ENCODE results near the gene GDF9. TPM values are rescaled to one million over a fixed set of nuclear protein-coding genes. Genes with fewer than 3 reads are reported as not detected.

GDF9 gene
- total RNA-seq, 1 experiment from 2014 or later = 0.24 TPM

DNA sequence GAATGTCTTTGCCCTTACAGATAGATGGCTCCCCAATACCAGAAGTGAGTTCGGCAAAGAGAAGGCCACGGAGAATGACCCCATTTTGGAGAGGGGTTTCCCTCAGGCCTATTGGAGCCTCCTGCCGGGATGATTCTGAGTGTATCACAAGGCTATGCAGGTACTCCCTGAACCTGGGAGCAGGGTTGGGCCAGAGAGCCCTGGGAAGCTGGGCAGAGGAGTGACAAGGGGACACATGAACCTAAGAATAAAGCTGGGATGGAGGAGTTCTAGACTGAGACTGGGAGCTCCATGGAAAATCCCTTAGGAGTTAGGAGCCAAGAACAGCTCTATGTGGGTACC is 7.6 kb upstream of the GDF9 start:
- H3K23me2 ChIP-seq (ENCODE audit: insufficient read length, low read depth, low read length, poor library complexity, severe bottlenecking) = no peaks in the 10 kb centered on the region
- no peak overlapping the region for H3K14ac ChIP-seq (ENCODE audit: insufficient read depth, low read length)
- H3K9me3 ChIP-seq (ENCODE audit: control insufficient read depth, low read depth, low read length) = no peaks in the 10 kb centered on the region
- H3K9me3 Mint-ChIP-seq = no peaks in the 10 kb centered on the region
- H3K79me2 ChIP-seq (ENCODE audit: insufficient read depth, low read length) = no peaks in the 10 kb centered on the region
- H3K4me2 ChIP-seq (ENCODE audit: insufficient read depth, insufficient read length, low read length) = no peak overlapping the region
- H2BK120ac ChIP-seq (ENCODE audit: low read depth, low read length, poor library complexity, severe bottlenecking) = no peak overlapping the region
- no peak overlapping the region for H2AK5ac ChIP-seq (ENCODE audit: insufficient read length, low read length)
- no peak overlapping the region for H3K4ac ChIP-seq (ENCODE audit: low read depth, low read length)
- no peak overlapping the region for H4K8ac ChIP-seq (replicated peaks; ENCODE audit: insufficient read length, low read depth, low read length)
- H3K36me3 Mint-ChIP-seq (ENCODE audit: insufficient read depth in 1 of 3, low read depth in 3 of 3) = peaks cover 2 to 32% (median 18%) of the 10 kb centered on the region in 3 experiments
- no peak for DNase-seq
- no peak overlapping the region for H4K91ac ChIP-seq (ENCODE audit: insufficient read length, low read depth, low read length)
- no CpG with 5 or more reads among the region's 3 CpGs for WGBS (ENCODE audit: extremely low coverage, insufficient read length, low lambda C conversion rate)
- H3K27me3 Mint-ChIP-seq (ENCODE audit: low read depth) = no peaks in the 10 kb centered on the region
- no peak overlapping the region for H2BK12ac ChIP-seq (ENCODE audit: insufficient read length, low read depth, low read length)
- no peak overlapping the region for H3K18ac ChIP-seq (ENCODE audit: insufficient read length, low read depth, low read length)
- no peak overlapping the region for H3T11ph ChIP-seq (ENCODE audit: low read length)
- no peaks in the 10 kb centered on the region for H3K79me1 ChIP-seq (ENCODE audit: insufficient read depth, low read depth, low read length, poor library complexity, severe bottlenecking)
- H3K4me3 Mint-ChIP-seq = no peak overlapping the region
- H2BK20ac ChIP-seq (ENCODE audit: low read depth, low read length, poor library complexity, severe bottlenecking) = no peak overlapping the region
- H3K56ac ChIP-seq (ENCODE audit: insufficient read length, low read depth, low read length) = no peak overlapping the region
- H4K5ac ChIP-seq (ENCODE audit: insufficient read length, low read depth, low read length) = no peak overlapping the region
- no peaks in the 10 kb centered on the region for H3K4me1 Mint-ChIP-seq
- H3K27ac ChIP-seq (ENCODE audit: insufficient read length, low read depth, low read length) = no peak overlapping the region
- no peaks in the 10 kb centered on the region for H4K20me1 ChIP-seq (ENCODE audit: control insufficient read depth, insufficient read depth, insufficient read length)
- H3K9ac ChIP-seq (ENCODE audit: extremely low read depth, insufficient read length, low read length) = no peak overlapping the region
- no peak overlapping the region for H2BK15ac ChIP-seq (ENCODE audit: low read depth, low read length)
- H3K27me3 ChIP-seq (ENCODE audit: insufficient read depth, low read length) = no peaks in the 10 kb centered on the region
- H2AFZ ChIP-seq (ENCODE audit: low read length) = no peak overlapping the region
- TF ChIP-seq, protein P1, sequence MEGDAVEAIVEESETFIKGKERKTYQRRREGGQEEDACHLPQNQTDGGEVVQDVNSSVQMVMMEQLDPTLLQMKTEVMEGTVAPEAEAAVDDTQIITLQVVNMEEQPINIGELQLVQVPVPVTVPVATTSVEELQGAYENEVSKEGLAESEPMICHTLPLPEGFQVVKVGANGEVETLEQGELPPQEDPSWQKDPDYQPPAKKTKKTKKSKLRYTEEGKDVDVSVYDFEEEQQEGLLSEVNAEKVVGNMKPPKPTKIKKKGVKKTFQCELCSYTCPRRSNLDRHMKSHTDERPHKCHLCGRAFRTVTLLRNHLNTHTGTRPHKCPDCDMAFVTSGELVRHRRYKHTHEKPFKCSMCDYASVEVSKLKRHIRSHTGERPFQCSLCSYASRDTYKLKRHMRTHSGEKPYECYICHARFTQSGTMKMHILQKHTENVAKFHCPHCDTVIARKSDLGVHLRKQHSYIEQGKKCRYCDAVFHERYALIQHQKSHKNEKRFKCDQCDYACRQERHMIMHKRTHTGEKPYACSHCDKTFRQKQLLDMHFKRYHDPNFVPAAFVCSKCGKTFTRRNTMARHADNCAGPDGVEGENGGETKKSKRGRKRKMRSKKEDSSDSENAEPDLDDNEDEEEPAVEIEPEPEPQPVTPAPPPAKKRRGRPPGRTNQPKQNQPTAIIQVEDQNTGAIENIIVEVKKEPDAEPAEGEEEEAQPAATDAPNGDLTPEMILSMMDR (conservative IDR thresholded peaks at IDR 0.05) = no peak
- no peak overlapping the region for H3K23ac ChIP-seq (ENCODE audit: insufficient read length, low read depth, low read length)
- H2BK5ac ChIP-seq (ENCODE audit: insufficient read length, low read length) = no peak overlapping the region
- H3K4me1 ChIP-seq (ENCODE audit: insufficient read depth, low read length) = no peaks in the 10 kb centered on the region
- H3K27ac Mint-ChIP-seq = no peak overlapping the region
